ENCODE measurements around the gene RPS24.
"Not testable (repeated sequence)": the region's sequence is repeated elsewhere in the genome, so short reads cannot be mapped to it uniquely, and the experiment has no call there.

The RPS24 gene

GRCh38 chr10:78058562-78058961 lies 24.9 kb downstream of the RPS24 start:
- no peak for DNase-seq

GRCh38 chr10:78059906-78060702 lies 26.4 kb downstream of the RPS24 start:
- DNase-seq: no peak

GRCh38 chr10:78062296-78062695 lies 28.6 kb downstream of the RPS24 start:
- no peak for DNase-seq

DNA sequence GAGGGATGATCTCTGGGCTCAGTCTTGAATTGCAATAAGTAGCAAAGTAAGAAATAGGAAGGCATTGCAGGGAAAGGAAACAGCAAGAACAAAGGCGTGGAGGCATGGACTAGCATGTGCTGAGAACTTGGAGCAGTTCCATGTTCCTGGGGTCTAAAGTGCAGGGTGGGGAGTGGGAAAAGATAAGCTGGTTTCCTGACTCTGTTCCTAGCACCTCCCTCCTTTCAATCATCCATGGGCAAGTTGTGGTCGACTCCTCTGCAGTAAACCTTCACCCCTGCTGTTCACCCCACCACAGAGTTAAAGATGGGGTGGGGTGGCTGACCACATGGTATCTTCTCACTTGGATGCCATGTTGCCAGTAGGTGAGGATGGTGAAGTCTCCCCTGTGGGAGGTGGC lies 29.6 kb downstream of the RPS24 start:
- DNase-seq: no peak

GRCh38 chr10:78064919-78065318 lies 31.3 kb downstream of the RPS24 start:
- not testable (repeated sequence) for DNase-seq

- DNase-seq: no peak
Measured at GRCh38 chr10:78065611-78066010, 31.9 kb downstream of the RPS24 start.

DNA sequence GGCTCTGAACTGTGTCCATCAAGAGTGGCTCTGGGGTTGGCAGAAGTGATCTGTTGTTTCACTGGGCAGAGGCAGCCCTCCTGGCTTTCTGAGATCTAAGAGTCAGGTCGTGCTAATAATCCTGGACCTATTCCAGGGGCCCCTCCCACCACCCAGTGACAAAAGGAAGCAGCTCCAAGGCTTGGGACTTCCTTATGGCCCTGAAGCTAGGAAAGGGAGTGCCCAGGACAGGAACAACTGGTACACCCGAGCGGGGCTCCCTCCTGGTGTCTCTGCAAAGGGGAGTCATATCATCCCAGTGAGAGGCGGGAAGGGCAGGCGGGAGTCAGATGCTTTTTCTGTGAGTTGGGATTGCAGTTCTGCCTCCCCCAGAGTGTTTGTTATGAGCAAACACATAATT lies 32.3 kb downstream of the RPS24 start:
- no peak for DNase-seq

- no peak for DNase-seq
Measured at GRCh38 chr10:78066728-78067430, 33.2 kb downstream of the RPS24 start.

GRCh38 chr10:78069151-78069550 lies 35.5 kb downstream of the RPS24 start:
- no peak for DNase-seq

- DNase-seq: not testable (repeated sequence)
Measured at GRCh38 chr10:78070064-78070463, 36.4 kb downstream of the RPS24 start.

- no peak for DNase-seq
Measured at GRCh38 chr10:78070726-78071125, 37.1 kb downstream of the RPS24 start.

DNA sequence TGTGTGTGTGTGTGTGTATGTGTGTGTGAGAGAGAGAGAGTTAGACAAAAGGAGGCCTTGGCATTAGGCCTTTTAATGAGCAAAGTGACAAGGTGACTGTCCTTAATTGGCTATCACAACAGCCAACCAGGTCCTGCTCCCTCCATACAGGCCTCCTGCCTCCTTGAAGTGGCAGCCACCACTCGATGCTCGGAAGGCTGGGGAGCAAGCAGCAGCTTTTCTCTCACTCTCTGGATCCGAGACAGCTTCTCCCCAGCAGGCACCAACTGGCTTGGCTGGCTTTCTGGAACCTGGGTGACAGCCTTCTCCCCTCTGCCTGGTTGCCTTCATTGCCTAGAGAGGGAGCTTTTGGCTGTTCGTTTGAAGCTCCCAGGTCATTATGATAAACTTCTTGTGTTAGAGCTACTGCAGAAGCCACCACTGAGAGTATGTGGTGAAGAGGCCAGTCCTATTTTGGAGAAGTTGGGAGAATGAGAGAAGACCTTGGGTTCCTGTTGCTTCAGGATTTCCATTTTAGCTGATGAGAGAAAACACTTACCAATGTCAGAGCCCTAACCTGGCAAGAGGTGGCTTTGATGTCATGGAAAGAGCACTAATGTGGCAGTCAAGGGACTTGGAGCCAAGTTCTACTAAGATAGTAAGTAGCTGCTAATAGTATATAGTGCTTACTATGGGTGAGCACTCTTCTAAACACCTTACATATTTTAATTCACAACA lies 37.6 kb downstream of the RPS24 start:
- DNase-seq: no peak

GRCh38 chr10:78071857-78072179 lies 38.2 kb downstream of the RPS24 start:
- no peak for DNase-seq

GRCh38 chr10:78072504-78072903 lies 38.8 kb downstream of the RPS24 start:
- DNase-seq: no peak

DNA sequence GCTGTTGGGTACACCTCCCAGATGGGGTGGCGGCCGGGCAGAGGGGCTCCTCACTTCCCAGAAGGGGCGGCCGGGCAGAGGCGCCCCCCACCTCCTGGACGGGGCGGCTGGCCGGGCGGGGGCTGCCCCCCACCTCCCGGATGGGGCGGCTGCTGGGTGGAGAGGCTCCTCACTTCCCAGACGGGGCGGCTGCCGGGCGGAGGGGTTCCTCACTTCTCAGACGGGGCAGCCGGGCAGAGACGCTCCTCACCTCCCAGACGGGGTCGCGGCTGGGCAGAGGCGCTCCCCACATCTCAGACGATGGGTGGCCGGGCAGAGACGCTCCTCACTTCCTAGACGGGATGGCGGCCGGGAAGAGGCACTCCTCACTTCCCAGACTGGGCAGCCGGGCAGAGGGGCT lies 42.1 kb downstream of the RPS24 start:
- DNase-seq: not testable (repeated sequence)

GRCh38 chr10:78078539-78079330 lies 45.1 kb downstream of the RPS24 start:
- DNase-seq: no peak

DNA sequence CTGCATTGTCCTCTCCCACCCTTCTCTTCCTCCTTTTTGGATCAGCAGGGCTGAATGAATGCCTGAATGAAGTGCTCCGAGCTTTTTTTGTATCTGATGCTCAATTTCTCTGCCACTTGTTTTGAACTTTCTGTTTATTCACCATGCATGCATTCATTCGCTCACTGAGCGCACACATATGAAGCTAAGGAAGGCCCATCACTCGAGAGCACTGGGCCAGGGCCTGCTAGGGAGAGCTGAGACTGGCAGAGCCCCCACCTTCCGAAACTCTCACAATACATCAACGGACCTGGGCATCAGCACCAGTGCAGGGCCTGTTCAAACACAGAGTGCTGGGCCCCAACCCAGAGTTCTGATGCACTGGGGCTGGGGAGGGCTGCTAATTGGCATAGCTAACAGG lies 45.7 kb downstream of the RPS24 start:
- DNase-seq: no peak

GRCh38 chr10:78081292-78081691 lies 47.6 kb downstream of the RPS24 start:
- DNase-seq: no peak

GRCh38 chr10:78082636-78083035 lies 49.0 kb downstream of the RPS24 start:
- DNase-seq: no peak
